MM.1S (cell line): ENCODE measurements around the gene CD34.

Experiments used
- CTCF ChIP-seq: fragments of 300-600 bp; sonication (generic); IDR thresholded peaks from 2 replicates; pipeline ENCODE4 v1.5.1; 2016; ENCODE audit warnings: antibody characterized with exemption, low read length, mixed read lengths
- EZH2 ChIP-seq: fragments of 300-600 bp; sonication (generic); optimal IDR thresholded peaks from 2 replicates; pipeline ENCODE3; 2017; ENCODE audit warnings: low read depth, mild to moderate bottlenecking, antibody characterized with exemption, low read length, mixed read lengths
- EZH2phosphoT487 ChIP-seq: fragments of 300-600 bp; sonication (generic); IDR thresholded peaks from 2 replicates; pipeline ENCODE4 v1.6.1; 2018; ENCODE audit warnings: antibody characterized with exemption, low read length

GRCh38 chr1:207890136-207890738 lies 20.7 kb downstream of the CD34 start:
- no peak for TF ChIP-seq CTCF
- TF ChIP-seq EZH2: no peak
- no peak for TF ChIP-seq EZH2phosphoT487
